Measurements from ENCODE around the gene FAM117A. TPM values are rescaled to one million over a fixed set of nuclear protein-coding genes. Genes with fewer than 3 reads are reported as not detected.
A peak's percentile ranks its signal among the peaks of the same experiment; 100 is the strongest.

Gene FAM117A
- total RNA-seq, 6 experiments from 2014 or later, result 4.4 to 7.3 (median 5.9) TPM

DNA sequence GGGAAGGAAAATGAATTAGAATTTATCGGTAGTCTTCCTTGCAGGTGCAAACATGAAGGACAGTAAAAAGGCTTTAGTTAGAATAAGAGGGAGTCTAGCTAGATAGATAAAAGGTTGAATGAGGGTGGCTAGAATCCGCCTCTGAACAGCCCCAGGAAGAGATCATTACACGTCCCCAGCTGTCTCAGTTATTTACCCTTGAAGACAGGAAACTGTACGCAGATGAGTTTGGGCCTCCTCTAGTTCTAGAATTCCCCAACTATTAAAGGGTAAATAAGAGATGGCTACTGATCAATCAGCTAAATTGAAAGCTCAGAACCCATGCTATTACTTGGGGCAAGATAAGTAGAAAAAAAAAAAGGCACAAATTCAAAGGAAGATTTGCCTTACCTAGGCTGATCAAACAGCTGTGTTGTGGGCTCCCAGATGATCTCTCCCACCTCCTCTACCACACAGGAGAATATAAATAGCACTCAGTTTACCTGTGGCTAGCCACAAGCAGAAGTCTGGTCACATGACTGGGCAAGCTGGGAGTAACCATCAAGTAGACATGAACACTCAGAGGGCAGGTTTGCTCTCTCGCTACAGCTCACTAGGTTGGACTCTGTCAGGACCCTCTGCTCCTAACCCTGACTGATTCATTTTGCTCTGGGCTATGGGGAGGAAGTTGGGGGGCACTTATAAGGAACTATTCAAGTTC, 17.0 kb downstream of the FAM117A start:
- Histone ChIP-seq H3K27ac (peak overlapping the region in 2 of 3 donors; percentile 27 to 29), H3K4me1 (peaks cover 0 to 38% (median 19%) of the 10 kb centered on the region in 4 donors), H3K27me3 (no peaks in the 10 kb centered on the region), H3K36me3 (no peaks in the 10 kb centered on the region), H3K9me3 (no peaks in the 10 kb centered on the region), H3K4me3 (no peak overlapping the region)
- intact Hi-C loops (cut with DNase I), result no loop called here
- DNase-seq (no peak), ATAC-seq (peak in 2 of 4 donors; percentile 22 to 27)
- TF ChIP-seq, protein P1, sequence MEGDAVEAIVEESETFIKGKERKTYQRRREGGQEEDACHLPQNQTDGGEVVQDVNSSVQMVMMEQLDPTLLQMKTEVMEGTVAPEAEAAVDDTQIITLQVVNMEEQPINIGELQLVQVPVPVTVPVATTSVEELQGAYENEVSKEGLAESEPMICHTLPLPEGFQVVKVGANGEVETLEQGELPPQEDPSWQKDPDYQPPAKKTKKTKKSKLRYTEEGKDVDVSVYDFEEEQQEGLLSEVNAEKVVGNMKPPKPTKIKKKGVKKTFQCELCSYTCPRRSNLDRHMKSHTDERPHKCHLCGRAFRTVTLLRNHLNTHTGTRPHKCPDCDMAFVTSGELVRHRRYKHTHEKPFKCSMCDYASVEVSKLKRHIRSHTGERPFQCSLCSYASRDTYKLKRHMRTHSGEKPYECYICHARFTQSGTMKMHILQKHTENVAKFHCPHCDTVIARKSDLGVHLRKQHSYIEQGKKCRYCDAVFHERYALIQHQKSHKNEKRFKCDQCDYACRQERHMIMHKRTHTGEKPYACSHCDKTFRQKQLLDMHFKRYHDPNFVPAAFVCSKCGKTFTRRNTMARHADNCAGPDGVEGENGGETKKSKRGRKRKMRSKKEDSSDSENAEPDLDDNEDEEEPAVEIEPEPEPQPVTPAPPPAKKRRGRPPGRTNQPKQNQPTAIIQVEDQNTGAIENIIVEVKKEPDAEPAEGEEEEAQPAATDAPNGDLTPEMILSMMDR (IDR thresholded peaks at IDR 0.05), result no peak
- no peak for TF ChIP-seq POLR2A (IDR thresholded peaks at IDR 0.05)
- 50% methylated on average over 5 of the region's 5 CpGs for WGBS (ENCODE audit: insufficient coverage, low coverage, low lambda C conversion rate, missing lambda C conversion rate)

DNA sequence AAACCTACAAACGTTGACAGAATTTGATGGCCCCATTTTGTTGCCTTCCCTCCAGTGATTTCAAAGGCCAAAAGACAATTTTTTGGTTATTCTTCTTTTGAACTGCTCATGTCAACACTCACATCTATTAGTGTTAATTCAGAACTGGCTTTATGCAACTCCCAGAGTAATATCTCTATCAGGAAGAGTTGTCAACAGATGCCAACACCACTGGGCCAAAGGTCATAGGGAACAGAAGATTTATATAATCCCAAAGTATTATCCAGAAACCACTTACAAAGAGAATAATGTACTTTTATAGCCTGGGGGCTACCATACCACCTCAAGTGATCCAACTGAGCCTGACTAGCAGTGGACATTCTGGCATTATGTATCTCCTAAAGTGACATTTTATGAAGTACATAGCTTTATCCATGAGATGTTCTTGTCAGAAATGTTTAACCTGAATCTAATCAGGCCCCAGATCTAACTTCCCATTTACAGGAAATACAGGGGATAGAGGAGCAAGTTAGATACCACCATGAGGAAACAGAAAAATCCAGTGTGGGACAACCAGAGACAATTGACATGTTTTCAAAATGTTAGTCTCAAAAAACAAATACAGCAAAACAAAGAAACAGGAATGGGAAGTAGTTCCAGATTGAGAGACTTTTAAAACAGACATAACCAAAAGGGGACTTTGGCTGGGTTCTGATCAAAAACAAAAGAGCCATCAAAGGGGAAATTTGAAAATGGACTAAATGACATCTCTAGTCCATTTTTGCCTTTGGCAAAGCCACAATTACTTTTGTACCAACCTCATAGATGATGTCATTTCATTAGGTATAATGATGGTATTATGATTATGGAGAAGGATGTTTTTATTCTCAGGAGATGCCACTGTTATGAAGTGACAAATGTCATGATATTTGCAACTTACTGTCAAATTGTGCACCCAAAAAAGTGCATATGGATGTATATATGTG, 18.5 kb downstream of the FAM117A start:
- ATAC-seq, result peak; percentile 64 to 72 (median 70)
- WGBS (ENCODE audit: insufficient coverage, low coverage, low lambda C conversion rate, missing lambda C conversion rate), result 25% methylated on average over 1 of the region's 1 CpG
- peak in 1 of 3 donors; percentile 58 for DNase-seq
- Histone ChIP-seq H3K9me3 (no peaks in the 10 kb centered on the region), H3K27ac (peak overlapping the region; percentile 22 to 79 (median 61)), H3K36me3 (no peaks in the 10 kb centered on the region), H3K4me1 (peaks cover 0 to 44% (median 19%) of the 10 kb centered on the region in 4 donors), H3K4me3 (no peak overlapping the region), H3K27me3 (no peaks in the 10 kb centered on the region)
- TF ChIP-seq, protein P1 (IDR thresholded peaks at IDR 0.05), result no peak
- no peak for TF ChIP-seq POLR2A (IDR thresholded peaks at IDR 0.05)
- intact Hi-C loops (cut with DNase I), result no loop called here

DNA sequence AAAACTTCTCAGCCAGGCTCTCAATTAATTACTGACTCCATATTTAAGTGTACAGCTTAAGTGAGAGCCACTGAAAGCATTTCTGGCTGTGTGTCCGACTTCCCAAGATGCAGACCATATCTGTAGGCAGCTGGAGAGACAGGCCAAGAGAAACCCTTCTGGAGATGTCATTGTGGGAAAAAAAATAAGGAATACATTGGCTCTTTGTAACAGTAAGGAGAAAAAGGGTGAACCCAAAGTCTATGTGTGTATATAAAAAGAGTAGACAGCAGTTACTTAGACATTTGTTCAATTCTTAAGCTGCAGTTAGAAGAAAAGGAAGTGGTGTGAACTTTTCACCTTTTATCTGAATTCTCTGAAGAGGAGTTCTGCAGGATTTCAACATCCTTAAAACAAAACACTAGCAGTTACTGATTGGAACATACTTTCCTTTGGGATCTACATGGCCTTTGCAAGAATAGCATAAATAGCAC, 21.7 kb downstream of the FAM117A start:
- Histone ChIP-seq H3K9me3 (no peaks in the 10 kb centered on the region), H3K4me3 (no peak overlapping the region), H3K27ac (peak overlapping the region in 2 of 3 donors; percentile 12 to 14), H3K27me3 (no peaks in the 10 kb centered on the region), H3K4me1 (peaks cover 0 to 38% (median 14%) of the 10 kb centered on the region in 4 donors), H3K36me3 (no peaks in the 10 kb centered on the region)
- TF ChIP-seq, protein P1 (IDR thresholded peaks at IDR 0.05), result no peak
- TF ChIP-seq POLR2A (IDR thresholded peaks at IDR 0.05), result no peak
- ATAC-seq (peak in 1 of 4 donors; percentile 15), DNase-seq (no peak)
- intact Hi-C loops (cut with DNase I), result no loop called here
- WGBS (ENCODE audit: insufficient coverage, low coverage, low lambda C conversion rate, missing lambda C conversion rate), result 22% methylated on average over 1 of the region's 1 CpG

DNA sequence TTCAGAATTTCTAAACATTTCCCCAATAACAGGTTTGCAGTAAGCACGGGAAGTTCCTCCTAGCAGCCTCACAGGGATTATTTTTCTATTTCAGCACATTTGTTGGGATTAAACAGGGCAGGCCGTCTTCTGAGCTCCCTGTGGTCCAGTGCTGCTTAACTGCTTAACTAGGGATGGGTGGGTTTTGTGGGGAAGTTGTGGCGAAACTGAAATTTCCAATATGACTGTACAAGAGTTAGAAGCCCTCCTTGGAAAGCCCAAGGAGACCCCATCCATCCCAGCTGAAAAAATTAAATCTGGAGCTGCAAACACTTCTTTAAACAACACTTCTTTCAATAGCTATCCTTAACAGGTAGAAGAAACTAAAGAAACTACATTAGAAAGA, 22.2 kb downstream of the FAM117A start:
- peaks cover 0 to 34% (median 13%) of the 10 kb centered on the region in 4 donors for H3K4me1 ChIP-seq
- 51% methylated on average over 3 of the region's 3 CpGs for WGBS (ENCODE audit: insufficient coverage, low coverage, low lambda C conversion rate, missing lambda C conversion rate)
- H3K27me3 ChIP-seq, result no peaks in the 10 kb centered on the region
- no peak for DNase-seq
- intact Hi-C loops (cut with DNase I), result no loop called here
- H3K4me3 ChIP-seq, result no peak overlapping the region
- H3K27ac ChIP-seq, result peak overlapping the region in 2 of 3 donors; percentile 1 to 12
- ATAC-seq, result no peak
- H3K36me3 ChIP-seq, result no peaks in the 10 kb centered on the region
- no peaks in the 10 kb centered on the region for H3K9me3 ChIP-seq
- TF ChIP-seq POLR2A (IDR thresholded peaks at IDR 0.05), result no peak
- TF ChIP-seq, protein P1 (IDR thresholded peaks at IDR 0.05), result no peak

Measured in right lobe of liver (tissue), 6 donors.